Heart right ventricle (tissue), 16 donors: ENCODE data around the gene MDN1. TPM values are rescaled to one million over a fixed set of nuclear protein-coding genes. Genes with fewer than 3 reads are reported as not detected.

Experiments
- ATAC-seq, 8 donors: fragments of 200-7000 bp; cut with Tn5 transposase; one replicate each; pipeline ENCODE4 v1.9.1; 2020; ENCODE audit warnings: mild to moderate bottlenecking in 8 of 8, moderate library complexity in 8 of 8, moderate number of reproducible peaks in 1 of 8
- DNase-seq, 2 donors: peaks; one replicate each; pipeline ENCODE4 v3.0.0-alpha.2; 2020
- H3K27ac ChIP-seq, 10 donors: fragments of 200-600 bp; sonication (generic) in 2 of 10; one replicate each; pipeline versions ENCODE4 v1.5.0 to v1.8.0; 2020 to 2022; ENCODE audit warnings: mild to moderate bottlenecking in 3 of 10
- H3K27me3 ChIP-seq, 7 donors: fragments of 200-600 bp; one replicate each; pipeline ENCODE4 v1.8.0; 2021 to 2022; ENCODE audit warnings: mild to moderate bottlenecking in 2 of 7
- H3K36me3 ChIP-seq, 9 donors: fragments of 200-600 bp; sonication (generic) in 1 of 9; one replicate each; pipeline versions ENCODE4 v1.5.0 to v1.8.0; 2020 to 2022; ENCODE audit warnings: mild to moderate bottlenecking in 2 of 9
- H3K4me1 ChIP-seq, 9 donors: fragments of 200-600 bp; sonication (generic) in 1 of 9; one replicate each; pipeline versions ENCODE4 v1.5.0 to v1.8.0; 2020 to 2022; ENCODE audit warnings: mild to moderate bottlenecking in 4 of 9
- H3K4me3 ChIP-seq, 10 donors: fragments of 200-600 bp; sonication (generic) in 2 of 10; one replicate each; pipeline versions ENCODE4 v1.5.0 to v1.8.0; 2020 to 2022; ENCODE audit warnings: mild to moderate bottlenecking in 7 of 10, moderate library complexity in 2 of 10
- H3K9me3 ChIP-seq, 11 donors: fragments of 200-600 bp in 10 of 11; sonication (generic) in 2 of 11; one replicate each; pipeline versions ENCODE4 v1.5.0 to v1.8.0; 2013 to 2022; ENCODE audit warnings: mild to moderate bottlenecking in 2 of 11, control low read depth in 1 of 11, moderate library complexity in 1 of 11
- WGBS, 2 donors: extraction: QIAGEN DNeasy Blood & Tissue Kit; methylation state at CpG; one replicate each; pipeline ENCODE4 v1.1.7; 2013; ENCODE audit warnings: inconsistent platforms in 1 of 2; 5-methylcytosine and 5-hydroxymethylcytosine counted together
- intact Hi-C, 10 donors: fragments of 100-400 bp; cut with DNase I; formaldehyde crosslinking; loops; one replicate each; pipeline versions ENCODE4 v1.11.1 to v1.14.2; 2022
- polyA plus RNA-seq, 2 donors: library from polyadenylated mRNA; stranded (reverse); fragments of 200-250 nt; gene quantifications; one replicate each; pipeline ENCODE4 v1.2.3, GENCODE V29; 2013
- total RNA-seq, 10 donors: library from RNA; stranded (reverse); fragmentation: NEBNext Ultra II Directional in 3 of 10; extraction: Animal tissue kit (Norgen Biotek cat#: 25700) in 3 of 10; gene quantifications; one replicate each; pipeline versions ENCODE4 v1.2.1 to v1.2.4, GENCODE V29; 2021 to 2023
- TF ChIP-seq, protein P1 (sequence below), 9 donors: fragments of 200-600 bp; sonication (generic) in 2 of 9; IDR thresholded peaks; one replicate each; pipeline versions ENCODE4 v1.5.0 to v1.8.0; 2021 to 2022; ENCODE audit warnings: antibody characterized with exemption in 9 of 9, mild to moderate bottlenecking in 5 of 9, moderate library complexity in 1 of 9
- donor health status: Arrhythmogenic right ventricular cardiomyopathy.
- donor health status: ischemic (EF 13 %, LVEDD 7.1; RV severe dilation, severe dysfunction).
- donor health status: healthy with polysubstance abuse.
- donor health status: DM: no; HTN: yes; CAD: no.
- donor health status: DM: no; HTN: no; CAD: no.
- donor health status: ischemic (EF 25% LVEDD 6.9; RV normal size, moderate dysfunction).
- donor health status: ischemic (EF 25% LVEDD 5.7; RV mildly dilated, moderate dysfunction).
- donor health status: healthy.
- donor health status: DM: yes; HTN: yes; CAD: no.
- donor health status: Ischemic cardiomyopathy.
- donor health status: ischemic (EF 35%, LVEDD 5.7; RV mildly dilated, moderate dysfunction).
- donor health status: nonischemic (EF 11% LVEDD 7.7; RV severe dilation, severe dysfunction).
- donor health status: DM: yes; HTN: yes; CAD: no.
- donor health status: PGD.
- donor health status: ischemic (EF 29% LVEDD 5.4; RV normal size, mild dysfunction).
- donor health status: nonischemic (EF 23%, LVEDD 6.1; RV moderate dilation, normal function).

The MDN1 gene
- total and polyA plus RNA-seq, 12 donors: 8.6 to 41.2 (median 27.5) TPM

DNA sequence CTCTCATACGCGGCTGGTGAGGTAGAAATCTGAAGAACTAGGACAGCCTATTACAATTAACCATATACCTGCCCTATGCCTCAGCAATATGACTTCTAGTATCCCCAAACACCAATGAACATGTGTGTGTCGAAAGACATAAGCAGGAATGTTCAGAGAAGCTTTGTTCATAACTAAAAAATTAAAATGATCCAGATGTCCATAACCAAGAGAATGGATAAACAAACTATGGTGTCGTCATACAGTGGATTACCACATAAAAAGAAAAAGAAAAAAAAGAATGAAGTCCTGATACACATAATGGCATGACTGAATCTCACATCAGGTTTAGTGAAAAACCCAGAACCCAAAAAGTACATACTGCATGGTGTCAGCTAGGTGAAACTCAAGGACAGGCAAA, 73.9 kb downstream of the MDN1 start:
- no peak for ATAC-seq
- no peak overlapping the region for H3K4me3 ChIP-seq
- H3K9me3 ChIP-seq: no peaks in the 10 kb centered on the region
- no peaks in the 10 kb centered on the region for H3K4me1 ChIP-seq
- H3K27me3 ChIP-seq: no peaks in the 10 kb centered on the region
- TF ChIP-seq, protein P1, sequence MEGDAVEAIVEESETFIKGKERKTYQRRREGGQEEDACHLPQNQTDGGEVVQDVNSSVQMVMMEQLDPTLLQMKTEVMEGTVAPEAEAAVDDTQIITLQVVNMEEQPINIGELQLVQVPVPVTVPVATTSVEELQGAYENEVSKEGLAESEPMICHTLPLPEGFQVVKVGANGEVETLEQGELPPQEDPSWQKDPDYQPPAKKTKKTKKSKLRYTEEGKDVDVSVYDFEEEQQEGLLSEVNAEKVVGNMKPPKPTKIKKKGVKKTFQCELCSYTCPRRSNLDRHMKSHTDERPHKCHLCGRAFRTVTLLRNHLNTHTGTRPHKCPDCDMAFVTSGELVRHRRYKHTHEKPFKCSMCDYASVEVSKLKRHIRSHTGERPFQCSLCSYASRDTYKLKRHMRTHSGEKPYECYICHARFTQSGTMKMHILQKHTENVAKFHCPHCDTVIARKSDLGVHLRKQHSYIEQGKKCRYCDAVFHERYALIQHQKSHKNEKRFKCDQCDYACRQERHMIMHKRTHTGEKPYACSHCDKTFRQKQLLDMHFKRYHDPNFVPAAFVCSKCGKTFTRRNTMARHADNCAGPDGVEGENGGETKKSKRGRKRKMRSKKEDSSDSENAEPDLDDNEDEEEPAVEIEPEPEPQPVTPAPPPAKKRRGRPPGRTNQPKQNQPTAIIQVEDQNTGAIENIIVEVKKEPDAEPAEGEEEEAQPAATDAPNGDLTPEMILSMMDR (IDR thresholded peaks at IDR 0.05): no peak
- no peak for DNase-seq
- H3K36me3 ChIP-seq: peaks cover 0 to 100% (median 49%) of the 10 kb centered on the region in 9 donors
- intact Hi-C loops: no loop called here
- H3K27ac ChIP-seq: no peak overlapping the region
- WGBS, 2 donors: 94 to 95% methylated on average over 4 of the region's 4 CpGs

DNA sequence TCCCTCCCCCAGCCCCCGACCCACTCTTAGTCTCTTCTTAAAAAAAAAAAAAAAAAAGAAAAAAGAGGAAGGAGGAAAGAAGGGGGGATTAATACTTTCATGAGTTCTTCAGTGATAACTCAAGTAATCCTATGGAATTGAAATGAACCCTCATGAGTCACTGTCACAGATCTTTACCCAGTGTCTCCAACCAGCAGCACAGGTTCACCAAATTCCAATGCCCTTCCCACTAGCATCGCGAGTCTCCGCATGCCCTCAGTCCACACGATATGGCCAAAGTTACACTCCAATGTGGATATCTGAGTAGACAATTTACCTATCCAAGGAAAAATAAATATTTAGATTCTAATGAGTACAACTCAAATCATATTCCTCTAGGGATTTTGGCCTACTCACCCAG, 74.5 kb downstream of the MDN1 start:
- no peak for DNase-seq
- no peak for ATAC-seq
- TF ChIP-seq, protein P1 (IDR thresholded peaks at IDR 0.05): no peak
- WGBS, 2 donors: 96 to 100% methylated on average over 5 of the region's 5 CpGs
- intact Hi-C loops: no loop called here
- Histone ChIP-seq H3K36me3 (peaks cover 0 to 100% (median 43%) of the 10 kb centered on the region in 9 donors), H3K9me3 (no peaks in the 10 kb centered on the region), H3K4me1 (no peaks in the 10 kb centered on the region), H3K4me3 (no peak overlapping the region), H3K27me3 (no peaks in the 10 kb centered on the region), H3K27ac (no peak overlapping the region)

DNA sequence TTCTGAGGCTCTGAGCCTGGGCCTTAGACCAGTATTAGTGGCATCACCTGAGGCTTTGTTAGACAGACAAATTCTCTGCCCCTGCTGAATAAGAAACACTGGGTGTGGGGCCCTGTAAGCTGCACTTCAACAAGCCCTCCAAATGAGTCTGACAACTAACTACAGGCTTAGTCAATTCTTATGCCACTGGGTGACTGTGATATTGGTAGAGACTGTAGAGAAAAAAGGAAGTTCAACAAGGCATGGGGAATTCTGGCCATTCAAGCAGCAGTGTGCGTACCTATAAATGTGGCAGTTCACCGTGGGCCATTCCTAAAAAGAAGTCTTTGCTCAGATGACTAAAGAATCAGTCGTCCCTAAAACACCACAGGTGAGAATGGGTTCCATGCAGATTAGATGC, 82.7 kb downstream of the MDN1 start:
- WGBS, 2 donors: 90 to 96% methylated on average over 3 of the region's 3 CpGs
- no peaks in the 10 kb centered on the region for H3K9me3 ChIP-seq
- DNase-seq: no peak
- ATAC-seq: no peak
- no peak overlapping the region for H3K27ac ChIP-seq
- TF ChIP-seq, protein P1 (IDR thresholded peaks at IDR 0.05): no peak
- H3K36me3 ChIP-seq: peaks cover 0 to 95% (median 34%) of the 10 kb centered on the region in 9 donors
- H3K27me3 ChIP-seq: no peaks in the 10 kb centered on the region
- H3K4me3 ChIP-seq: no peak overlapping the region
- no peaks in the 10 kb centered on the region for H3K4me1 ChIP-seq
- intact Hi-C loops: no loop called here

DNA sequence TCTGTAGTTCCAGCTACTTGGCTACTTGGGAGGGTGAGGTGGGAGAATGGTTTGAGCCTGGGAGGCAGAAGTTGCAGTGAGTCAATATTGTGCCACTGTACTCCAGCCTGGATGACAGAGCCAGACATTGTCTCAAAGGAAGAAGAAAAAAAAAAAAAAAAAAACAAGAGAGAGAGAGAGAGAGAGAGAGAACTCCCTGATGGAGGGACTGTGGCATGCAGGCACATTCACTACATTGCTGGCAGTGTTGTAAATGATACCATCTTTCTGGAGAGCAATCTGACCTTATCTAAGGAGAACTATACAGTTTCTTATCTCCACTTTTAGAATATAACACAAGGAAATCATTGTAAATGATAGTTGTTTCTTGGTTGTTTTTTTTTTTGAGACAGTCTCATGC, 85.1 kb downstream of the MDN1 start:
- Histone ChIP-seq H3K27ac (no peak overlapping the region), H3K4me3 (no peak overlapping the region), H3K4me1 (no peaks in the 10 kb centered on the region), H3K36me3 (peaks cover 0 to 95% (median 32%) of the 10 kb centered on the region in 9 donors), H3K9me3 (no peaks in the 10 kb centered on the region), H3K27me3 (no peaks in the 10 kb centered on the region)
- intact Hi-C loops: no loop called here
- DNase-seq: no peak
- TF ChIP-seq, protein P1 (IDR thresholded peaks at IDR 0.05): no peak
- no peak for ATAC-seq
